GM18909 (cell line): ENCODE data around the gene SNX27.

Experiments used
- ATAC-seq: cut with Tn5 transposase; IDR thresholded peaks from one replicate; pipeline ENCODE4 v1.9.1; 2021; ENCODE audit warnings: mild to moderate bottlenecking; ENCODE audit not compliant: unreplicated experiment, poor library complexity

SNX27 gene

GRCh38 chr1:151693057-151693651 is 81.3 kb downstream of the SNX27 start:
- ATAC-seq, result no peak

- ATAC-seq, result no peak
These were observed 89.7 kb downstream of the SNX27 start for GRCh38 chr1:151701515-151701914.

GRCh38 chr1:151702936-151703335 is 91.1 kb downstream of the SNX27 start:
- no peak for ATAC-seq

- ATAC-seq, result no peak
These were observed 92.0 kb downstream of the SNX27 start for GRCh38 chr1:151703813-151704212.

GRCh38 chr1:151704246-151704645 is 92.4 kb downstream of the SNX27 start:
- ATAC-seq, result no peak

- ATAC-seq, result no peak
These were observed 93.3 kb downstream of the SNX27 start for GRCh38 chr1:151705146-151705545.

- no peak for ATAC-seq
These were observed 94.1 kb downstream of the SNX27 start for GRCh38 chr1:151705753-151706463.

GRCh38 chr1:151706464-151707415 is 94.9 kb downstream of the SNX27 start:
- ATAC-seq, result no peak

- ATAC-seq, result no peak
These were observed 95.8 kb downstream of the SNX27 start for GRCh38 chr1:151707541-151708065.

GRCh38 chr1:151708891-151709290 is 97.0 kb downstream of the SNX27 start:
- no peak for ATAC-seq

- no peak for ATAC-seq
These were observed 98.5 kb downstream of the SNX27 start for GRCh38 chr1:151710187-151710840.

GRCh38 chr1:151711044-151711800 is 99.4 kb downstream of the SNX27 start:
- no peak for ATAC-seq

GRCh38 chr1:151711951-151712350 is 100.1 kb downstream of the SNX27 start:
- no peak for ATAC-seq

- ATAC-seq, result no peak
These were observed 101.2 kb downstream of the SNX27 start for GRCh38 chr1:151713044-151713443.

GRCh38 chr1:151713874-151714273 is 102.0 kb downstream of the SNX27 start:
- no peak for ATAC-seq

- no peak for ATAC-seq
These were observed 103.2 kb downstream of the SNX27 start for GRCh38 chr1:151714820-151715725.

GRCh38 chr1:151715726-151716404 is 104.0 kb downstream of the SNX27 start:
- no peak for ATAC-seq

GRCh38 chr1:151716405-151716762 is 104.5 kb downstream of the SNX27 start:
- ATAC-seq, result no peak
